ENCODE measurements around the gene ZFHX2. TPM values are rescaled to one million over a fixed set of nuclear protein-coding genes. Genes with fewer than 3 reads are reported as not detected.

ZFHX2 gene
- total and polyA plus RNA-seq, 2 of the 4 experiments (the other 2 are of a cell fraction): 0.18 to 0.53 TPM

DNA sequence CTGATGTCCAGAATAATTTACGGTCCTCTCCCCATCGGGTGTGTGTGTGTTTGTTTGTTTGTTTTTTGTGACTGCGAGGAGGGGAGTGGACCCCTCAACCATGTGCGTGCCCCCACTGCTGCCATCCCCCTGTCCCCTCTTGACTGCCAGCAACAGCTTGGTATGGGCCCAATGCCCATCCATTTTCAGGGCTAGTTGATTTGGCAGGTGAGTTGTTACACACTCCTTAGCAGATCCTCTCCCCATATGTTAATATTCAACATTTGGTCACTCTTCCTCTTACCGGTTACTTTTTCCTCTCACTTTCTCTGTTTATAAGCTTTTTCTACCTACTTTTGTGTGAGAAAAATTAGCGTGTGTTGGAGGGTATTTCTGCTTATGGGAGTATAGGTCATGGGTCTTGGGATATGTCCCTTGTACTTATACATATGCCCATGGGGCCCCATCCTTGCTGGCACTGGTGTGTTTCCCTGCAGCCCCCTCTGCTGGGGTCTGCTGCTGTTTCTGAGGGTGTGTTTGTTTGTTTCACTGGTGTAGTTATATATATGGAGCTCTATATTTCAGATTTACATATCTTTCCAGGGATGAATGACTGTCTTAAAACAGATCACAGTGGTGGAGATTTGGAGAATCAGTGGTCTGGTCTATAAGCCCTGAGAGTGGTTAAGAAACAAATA lies 33.8 kb downstream of the ZFHX2 start:
- Histone ChIP-seq H3K9me3 (ENCODE audit: control insufficient read depth, insufficient read depth, low read length) (no peaks in the 10 kb centered on the region), H3K9ac (ENCODE audit: low read depth, low read length) (no peak overlapping the region), H3K4me2 (ENCODE audit: low read depth, low read length) (no peak overlapping the region), H4K5ac (ENCODE audit: low read depth, low read length) (no peak overlapping the region), H3K27ac (ENCODE audit: insufficient read depth, low read length) (no peak overlapping the region), H3K56ac (ENCODE audit: extremely low read depth, insufficient read depth, low read length) (no peak overlapping the region), H3K27me3 (ENCODE audit: control insufficient read depth, insufficient read depth, low read length) (no peaks in the 10 kb centered on the region; the same call in 1 of the 2 replicates), H2BK20ac (ENCODE audit: low read depth, low read length) (no peak overlapping the region), H3K79me1 (ENCODE audit: low read depth in 1 of 2, low read length in 2 of 2) (no peaks in the 10 kb centered on the region), H3K14ac (replicated peaks; ENCODE audit: low read depth, low read length) (no peak overlapping the region), H2AK9ac (replicated peaks; ENCODE audit: low read depth, low read length, poor library complexity) (no peak overlapping the region), H2BK15ac (ENCODE audit: low read depth, low read length) (no peak overlapping the region), H2AFZ (replicated peaks; ENCODE audit: low read length, poor library complexity) (no peak overlapping the region), H3K23ac (ENCODE audit: low read depth, low read length) (no peak overlapping the region), H2BK120ac (ENCODE audit: low read depth, low read length) (no peak overlapping the region), H4K91ac (ENCODE audit: insufficient read depth, low read depth, low read length) (no peak overlapping the region), H3K4ac (ENCODE audit: low read depth, low read length) (no peak overlapping the region), H3K9me1 (ENCODE audit: insufficient read depth, low read length) (peaks cover 4% of the 10 kb centered on the region; the same call in 1 of the 2 replicates), H3K4me3 (ENCODE audit: insufficient read depth, low read depth, low read length) (no peak overlapping the region), H2AK5ac (ENCODE audit: low read depth, low read length) (no peak overlapping the region), H2BK5ac (ENCODE audit: low read depth, low read length, poor library complexity, severe bottlenecking) (no peak overlapping the region), H3K18ac (ENCODE audit: low read depth, low read length) (no peak overlapping the region), H4K20me1 (ENCODE audit: insufficient read depth, low read length) (no peaks in the 10 kb centered on the region), H3K4me1 (ENCODE audit: control insufficient read depth, insufficient read depth, low read length) (no peaks in the 10 kb centered on the region), H3K36me3 (ENCODE audit: control insufficient read depth, insufficient read depth, low read length) (no peaks in the 10 kb centered on the region), H4K8ac (ENCODE audit: low read depth in 2 of 2, low read length in 2 of 2) (no peak overlapping the region)
- POLR2A ChIA-PET (ENCODE audit: unreplicated experiment): no interaction called here
- no peak for TF ChIP-seq MAZ (IDR thresholded peaks at IDR 0.05; ENCODE audit: borderline replicate concordance, low read depth, low read length)
- no peak for TF ChIP-seq BHLHE40 (IDR thresholded peaks at IDR 0.05; ENCODE audit: low read depth, low read length)
- TF ChIP-seq CHD1 (IDR thresholded peaks at IDR 0.05; ENCODE audit: low read depth, low read length): no peak
- TF ChIP-seq FOS (IDR thresholded peaks at IDR 0.05; ENCODE audit: low read depth, low read length): no peak
- TF ChIP-seq, protein P1, sequence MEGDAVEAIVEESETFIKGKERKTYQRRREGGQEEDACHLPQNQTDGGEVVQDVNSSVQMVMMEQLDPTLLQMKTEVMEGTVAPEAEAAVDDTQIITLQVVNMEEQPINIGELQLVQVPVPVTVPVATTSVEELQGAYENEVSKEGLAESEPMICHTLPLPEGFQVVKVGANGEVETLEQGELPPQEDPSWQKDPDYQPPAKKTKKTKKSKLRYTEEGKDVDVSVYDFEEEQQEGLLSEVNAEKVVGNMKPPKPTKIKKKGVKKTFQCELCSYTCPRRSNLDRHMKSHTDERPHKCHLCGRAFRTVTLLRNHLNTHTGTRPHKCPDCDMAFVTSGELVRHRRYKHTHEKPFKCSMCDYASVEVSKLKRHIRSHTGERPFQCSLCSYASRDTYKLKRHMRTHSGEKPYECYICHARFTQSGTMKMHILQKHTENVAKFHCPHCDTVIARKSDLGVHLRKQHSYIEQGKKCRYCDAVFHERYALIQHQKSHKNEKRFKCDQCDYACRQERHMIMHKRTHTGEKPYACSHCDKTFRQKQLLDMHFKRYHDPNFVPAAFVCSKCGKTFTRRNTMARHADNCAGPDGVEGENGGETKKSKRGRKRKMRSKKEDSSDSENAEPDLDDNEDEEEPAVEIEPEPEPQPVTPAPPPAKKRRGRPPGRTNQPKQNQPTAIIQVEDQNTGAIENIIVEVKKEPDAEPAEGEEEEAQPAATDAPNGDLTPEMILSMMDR (conservative IDR thresholded peaks at IDR 0.05; ENCODE audit: low read depth, low read length): no peak
- no peak for TF ChIP-seq RAD21 (IDR thresholded peaks at IDR 0.05; ENCODE audit: low read length)
- TF ChIP-seq POLR2A (IDR thresholded peaks at IDR 0.05; ENCODE audit: low read depth, low read length): no peak
- TF ChIP-seq MAFK (IDR thresholded peaks at IDR 0.05; ENCODE audit: low read depth, low read length): no peak
- no peak for TF ChIP-seq SMC3 (IDR thresholded peaks at IDR 0.05; ENCODE audit: low read depth, low read length)
- no peak for TF ChIP-seq NFE2L2 (IDR thresholded peaks at IDR 0.05; ENCODE audit: low read depth, low read length)
- TF ChIP-seq MXI1 (IDR thresholded peaks at IDR 0.05; ENCODE audit: borderline replicate concordance, low read depth, low read length): no peak
- TF ChIP-seq CEBPB (IDR thresholded peaks at IDR 0.05; ENCODE audit: low read depth, low read length): no peak
- no peak for TF ChIP-seq RFX5 (IDR thresholded peaks at IDR 0.05; ENCODE audit: low read depth, low read length)
- TF ChIP-seq, protein P2, sequence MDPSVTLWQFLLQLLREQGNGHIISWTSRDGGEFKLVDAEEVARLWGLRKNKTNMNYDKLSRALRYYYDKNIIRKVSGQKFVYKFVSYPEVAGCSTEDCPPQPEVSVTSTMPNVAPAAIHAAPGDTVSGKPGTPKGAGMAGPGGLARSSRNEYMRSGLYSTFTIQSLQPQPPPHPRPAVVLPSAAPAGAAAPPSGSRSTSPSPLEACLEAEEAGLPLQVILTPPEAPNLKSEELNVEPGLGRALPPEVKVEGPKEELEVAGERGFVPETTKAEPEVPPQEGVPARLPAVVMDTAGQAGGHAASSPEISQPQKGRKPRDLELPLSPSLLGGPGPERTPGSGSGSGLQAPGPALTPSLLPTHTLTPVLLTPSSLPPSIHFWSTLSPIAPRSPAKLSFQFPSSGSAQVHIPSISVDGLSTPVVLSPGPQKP (IDR thresholded peaks at IDR 0.05; ENCODE audit: borderline replicate concordance, low read depth, low read length): no peak
- TF ChIP-seq, protein P3, sequence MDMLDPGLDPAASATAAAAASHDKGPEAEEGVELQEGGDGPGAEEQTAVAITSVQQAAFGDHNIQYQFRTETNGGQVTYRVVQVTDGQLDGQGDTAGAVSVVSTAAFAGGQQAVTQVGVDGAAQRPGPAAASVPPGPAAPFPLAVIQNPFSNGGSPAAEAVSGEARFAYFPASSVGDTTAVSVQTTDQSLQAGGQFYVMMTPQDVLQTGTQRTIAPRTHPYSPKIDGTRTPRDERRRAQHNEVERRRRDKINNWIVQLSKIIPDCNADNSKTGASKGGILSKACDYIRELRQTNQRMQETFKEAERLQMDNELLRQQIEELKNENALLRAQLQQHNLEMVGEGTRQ (IDR thresholded peaks at IDR 0.05; ENCODE audit: low read depth, low read length): no peak
- no peak for TF ChIP-seq RCOR1 (IDR thresholded peaks at IDR 0.05; ENCODE audit: insufficient replicate concordance, low read length)
- intact Hi-C loops (cut with micrococcal nuclease) (no loop called here), dilution Hi-C loops (cut with HindIII; ENCODE audit: low sequenced_read_pairs, unreplicated experiment) (no loop called here), in situ Hi-C loops (cut with MboI; ENCODE audit: low sequenced_read_pairs) (no loop called here)
- ATAC-seq (ENCODE audit: low read depth) (no peak), DNase-seq (no peak)
- CTCF ChIA-PET: no interaction called here
- BruUV-seq (replicated peaks): no TSS peak
- no CpG with 5 or more reads among the region's 6 CpGs for WGBS, 2 experiments (ENCODE audit: extremely low coverage in 2 of 2, insufficient read length in 1 of 2)
